Measurements from ENCODE around the gene GFOD1. TPM values are rescaled to one million over a fixed set of nuclear protein-coding genes. Genes with fewer than 3 reads are reported as not detected.

Gene GFOD1
- total and polyA plus RNA-seq, 2 of the 4 experiments (the other 2 are of a cell fraction) = 1.8 to 3.4 TPM

- intact Hi-C loops (cut with micrococcal nuclease) = no loop called here
- Histone ChIP-seq H2BK15ac (ENCODE audit: low read depth, low read length) (no peak overlapping the region), H3K36me3 (ENCODE audit: control insufficient read depth, insufficient read depth, low read length) (no peaks in the 10 kb centered on the region), H2AFZ (replicated peaks; ENCODE audit: low read length, poor library complexity) (no peak overlapping the region), H4K5ac (ENCODE audit: low read depth, low read length) (no peak overlapping the region), H2AK9ac (replicated peaks; ENCODE audit: low read depth, low read length, poor library complexity) (no peak overlapping the region), H3K27me3 (ENCODE audit: control insufficient read depth, insufficient read depth, low read length) (no peaks in the 10 kb centered on the region), H2BK20ac (ENCODE audit: low read depth, low read length) (no peak overlapping the region), H3K4me3 (ENCODE audit: insufficient read depth, low read depth, low read length) (no peak overlapping the region), H3K4me2 (ENCODE audit: low read depth, low read length) (no peak overlapping the region), H3K9ac (ENCODE audit: low read depth, low read length) (no peak overlapping the region), H2BK120ac (ENCODE audit: low read depth, low read length) (no peak overlapping the region), H4K20me1 (ENCODE audit: insufficient read depth, low read length) (no peaks in the 10 kb centered on the region; the same call in 1 of the 2 replicates), H3K9me1 (ENCODE audit: insufficient read depth, low read length) (peaks cover 15% of the 10 kb centered on the region), H4K8ac (ENCODE audit: low read depth in 2 of 2, low read length in 2 of 2) (no peak overlapping the region), H3K27ac (ENCODE audit: insufficient read depth, low read length) (no peak overlapping the region), H3K56ac (ENCODE audit: extremely low read depth, insufficient read depth, low read length) (no peak overlapping the region), H3K23ac (ENCODE audit: low read depth, low read length) (no peak overlapping the region), H3K79me1 (ENCODE audit: low read depth in 1 of 2, low read length in 2 of 2) (peaks cover 0 to 13% of the 10 kb centered on the region in 2 experiments; a peak in 2 of 4 replicates), H3K14ac (replicated peaks; ENCODE audit: low read depth, low read length) (no peak overlapping the region), H3K18ac (ENCODE audit: low read depth, low read length) (no peak overlapping the region), H2BK5ac (ENCODE audit: low read depth, low read length, poor library complexity, severe bottlenecking) (no peak overlapping the region), H2AK5ac (ENCODE audit: low read depth, low read length) (no peak overlapping the region), H4K91ac (ENCODE audit: insufficient read depth, low read depth, low read length) (no peak overlapping the region), H3K9me3 (ENCODE audit: control insufficient read depth, insufficient read depth, low read length) (no peaks in the 10 kb centered on the region), H3K4me1 (ENCODE audit: control insufficient read depth, insufficient read depth, low read length) (peaks cover 14% of the 10 kb centered on the region), H3K4ac (ENCODE audit: low read depth, low read length) (no peak overlapping the region)
- POLR2A ChIA-PET (ENCODE audit: unreplicated experiment) = no interaction called here
- no peak for DNase-seq
- in situ Hi-C loops (cut with MboI; ENCODE audit: low sequenced_read_pairs) = no loop called here
- CTCF ChIA-PET = no interaction called here
- dilution Hi-C loops (cut with HindIII; ENCODE audit: low sequenced_read_pairs, unreplicated experiment) = no loop called here
- TF ChIP-seq, protein P1, sequence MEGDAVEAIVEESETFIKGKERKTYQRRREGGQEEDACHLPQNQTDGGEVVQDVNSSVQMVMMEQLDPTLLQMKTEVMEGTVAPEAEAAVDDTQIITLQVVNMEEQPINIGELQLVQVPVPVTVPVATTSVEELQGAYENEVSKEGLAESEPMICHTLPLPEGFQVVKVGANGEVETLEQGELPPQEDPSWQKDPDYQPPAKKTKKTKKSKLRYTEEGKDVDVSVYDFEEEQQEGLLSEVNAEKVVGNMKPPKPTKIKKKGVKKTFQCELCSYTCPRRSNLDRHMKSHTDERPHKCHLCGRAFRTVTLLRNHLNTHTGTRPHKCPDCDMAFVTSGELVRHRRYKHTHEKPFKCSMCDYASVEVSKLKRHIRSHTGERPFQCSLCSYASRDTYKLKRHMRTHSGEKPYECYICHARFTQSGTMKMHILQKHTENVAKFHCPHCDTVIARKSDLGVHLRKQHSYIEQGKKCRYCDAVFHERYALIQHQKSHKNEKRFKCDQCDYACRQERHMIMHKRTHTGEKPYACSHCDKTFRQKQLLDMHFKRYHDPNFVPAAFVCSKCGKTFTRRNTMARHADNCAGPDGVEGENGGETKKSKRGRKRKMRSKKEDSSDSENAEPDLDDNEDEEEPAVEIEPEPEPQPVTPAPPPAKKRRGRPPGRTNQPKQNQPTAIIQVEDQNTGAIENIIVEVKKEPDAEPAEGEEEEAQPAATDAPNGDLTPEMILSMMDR (conservative IDR thresholded peaks at IDR 0.05; ENCODE audit: low read depth, low read length) = no peak
- no peak for TF ChIP-seq MAZ (IDR thresholded peaks at IDR 0.05; ENCODE audit: borderline replicate concordance, low read depth, low read length)
- TF ChIP-seq RAD21 (IDR thresholded peaks at IDR 0.05; ENCODE audit: low read length) = no peak
- no peak for TF ChIP-seq MXI1 (IDR thresholded peaks at IDR 0.05; ENCODE audit: borderline replicate concordance, low read depth, low read length)
- no peak for TF ChIP-seq CEBPB (IDR thresholded peaks at IDR 0.05; ENCODE audit: low read depth, low read length)
- TF ChIP-seq BHLHE40 (IDR thresholded peaks at IDR 0.05; ENCODE audit: low read depth, low read length) = no peak
- TF ChIP-seq RCOR1 (IDR thresholded peaks at IDR 0.05; ENCODE audit: insufficient replicate concordance, low read length) = no peak
- TF ChIP-seq FOS (IDR thresholded peaks at IDR 0.05; ENCODE audit: low read depth, low read length) = no peak
- TF ChIP-seq ELK1 (IDR thresholded peaks at IDR 0.05; ENCODE audit: borderline replicate concordance, low read depth, low read length) = no peak
- no peak for TF ChIP-seq NFE2L2 (IDR thresholded peaks at IDR 0.05; ENCODE audit: low read depth, low read length)
- TF ChIP-seq SMC3 (IDR thresholded peaks at IDR 0.05; ENCODE audit: low read depth, low read length) = no peak
- TF ChIP-seq CHD1 (IDR thresholded peaks at IDR 0.05; ENCODE audit: low read depth, low read length) = no peak
- no peak for TF ChIP-seq RFX5 (IDR thresholded peaks at IDR 0.05; ENCODE audit: low read depth, low read length)
- WGBS, 2 experiments (ENCODE audit: extremely low coverage in 2 of 2, insufficient read length in 1 of 2) = no CpG with 5 or more reads among the region's 5 CpGs
- BruUV-seq (replicated peaks) = no TSS peak
- no peak for ATAC-seq (ENCODE audit: low read depth)
Measured at GRCh38 chr6:13415283-13415682, 72.1 kb downstream of the GFOD1 start.
